K562 (cell line): ENCODE measurements around the gene ATP6V0D1. TPM values are rescaled to one million over a fixed set of nuclear protein-coding genes. Genes with fewer than 3 reads are reported as not detected.

Experiments used
- ARID4B ChIP-seq: sonication (generic); formaldehyde crosslinking; IDR thresholded peaks from 2 replicates; pipeline ENCODE4 v1.8.0; 2022; ENCODE audit warnings: mild to moderate bottlenecking, missing genetic modification reagents
- BHLHE40 ChIP-seq: IDR thresholded peaks from 2 replicates; pipeline ENCODE4 v1.6.1; 2011; ENCODE audit warnings: low read length, improper control_type of control experiment
- CEBPG ChIP-seq, 3 experiments: fragments of 200-800 bp in 1 of 3; sonication (Bioruptor generic) in 1 of 3; sonication (generic) in 1 of 3; formaldehyde crosslinking in 1 of 3; IDR thresholded peaks in 2 of 3; conservative IDR thresholded peaks in 1 of 3; 2 replicates each; pipeline versions ENCODE4 v1.6.1 to v1.8.0; 2016 to 2022; ENCODE audit warnings: missing compliant biosample characterization in 2 of 3, missing genetic modification characterization in 2 of 3, mild to moderate bottlenecking in 1 of 3, missing genetic modification reagents in 1 of 3
- E2F1 ChIP-seq: sonication (generic); formaldehyde crosslinking; IDR thresholded peaks from 2 replicates; pipeline ENCODE4 v1.8.1; 2023; ENCODE audit warnings: mild to moderate bottlenecking, missing genetic modification reagents, moderate library complexity
- ETS1 ChIP-seq: conservative IDR thresholded peaks from 2 replicates; pipeline ENCODE4 v1.6.1; 2011; ENCODE audit warnings: low read depth, mild to moderate bottlenecking, low read length; ENCODE audit not compliant: control insufficient read depth
- KDM5B ChIP-seq: fragments of 200-600 bp; sonication (generic); IDR thresholded peaks from 2 replicates; pipeline ENCODE4 v1.6.1; 2012; ENCODE audit warnings: low read depth, mild to moderate bottlenecking, moderate library complexity, low read length, control low read depth, inconsistent platforms; ENCODE audit not compliant: insufficient replicate concordance
- KLF6 ChIP-seq: fragments of 250-450 bp; sonication (Bioruptor Pico); IDR thresholded peaks from 2 replicates; pipeline ENCODE4 v1.4.0; 2020; ENCODE audit warnings: mild to moderate bottlenecking, moderate library complexity, borderline replicate concordance
- MECOM ChIP-seq: fragments of 250-450 bp; sonication (Bioruptor Pico); IDR thresholded peaks from 2 replicates; pipeline ENCODE4 v1.8.0; 2022; ENCODE audit warnings: inconsistent platforms
- PATZ1 ChIP-seq: fragments of 250-450 bp; sonication (Bioruptor Pico); IDR thresholded peaks from 2 replicates; pipeline ENCODE4 v1.5.0; 2020; ENCODE audit warnings: mild to moderate bottlenecking, borderline replicate concordance
- RCOR1 ChIP-seq, 2 experiments: IDR thresholded peaks; 2 replicates each; pipeline ENCODE4 v1.6.1; 2012; ENCODE audit warnings: low read depth in 2 of 2, low read length in 2 of 2, borderline replicate concordance in 1 of 2, improper control_type of control experiment in 1 of 2
- SRSF7 ChIP-seq: fragments of 200-400 bp; formaldehyde crosslinking; optimal IDR thresholded peaks from 2 replicates; pipeline ENCODE3; 2017; ENCODE audit warnings: mild to moderate bottlenecking, low read depth, low read length
- TAL1 ChIP-seq: fragments of 450-650 bp; IDR thresholded peaks from 2 replicates; pipeline ENCODE4 v1.6.1; 2016; ENCODE audit warnings: mild to moderate bottlenecking
- TRIM24 ChIP-seq, 2 experiments: fragments of 450-650 bp; IDR thresholded peaks; 2 replicates each; pipeline ENCODE4 v1.6.1; 2016
- ZBTB12 ChIP-seq: fragments of 250-450 bp; sonication (Bioruptor Pico); IDR thresholded peaks from 2 replicates; pipeline ENCODE4 v1.4.0; 2020
- ZNF561 ChIP-seq: fragments of 450-650 bp; formaldehyde crosslinking; conservative IDR thresholded peaks from 2 replicates; pipeline ENCODE4 v1.4.0; 2020; ENCODE audit warnings: mild to moderate bottlenecking, moderate library complexity
- ZSCAN32 ChIP-seq: fragments of 450-650 bp; formaldehyde crosslinking; IDR thresholded peaks from 2 replicates; pipeline ENCODE4 v1.4.0; 2020; ENCODE audit warnings: mild to moderate bottlenecking, moderate library complexity
- polyA plus RNA-seq, 8 experiments: library from polyadenylated mRNA; depleted of rRNA in 4 of 8; stranded (reverse) in 5 of 8; unstranded in 3 of 8; fragments of >200 nt; fragmentation: Nextera tagmentation in 2 of 8; fragmentation: Illumina TruSeq in 1 of 8; extraction: Ambion mirVana in 2 of 8; extraction: Trizol in 1 of 8; gene quantifications; 2 replicates each; pipeline versions ENCODE4 v1.2.1 to v1.2.3, GENCODE V29; 2011 to 2014; ENCODE audit warnings: inconsistent platforms in 1 of 8, missing spikeins in 1 of 8
- total RNA-seq, 7 experiments: library from RNA; depleted of rRNA in 6 of 7; stranded (reverse); fragments of >200 nt in 6 of 7; fragmentation: Illumina TruSeq in 2 of 7; extraction: Trizol in 2 of 7; gene quantifications; 2 replicates each; pipeline versions ENCODE4 v1.2.1 to v1.2.3, GENCODE V29; 2011 to 2021; ENCODE audit warnings: low replicate concordance in 1 of 7

Gene ATP6V0D1
- total and polyA plus RNA-seq, 9 of the 15 experiments (the other 6 are each of a cell fraction or from before 2014, with no cell fraction given) = 23.2 to 69.7 (median 45.6) TPM

- TF ChIP-seq ZBTB12 (CRISPR knock-in tag) (no peak), PATZ1 (no peak), ETS1 (no peak), ZSCAN32 (CRISPR knock-in tag) (no peak), SRSF7 (no peak), ARID4B (CRISPR knock-in tag) (peak; percentile 62), BHLHE40 (no peak), E2F1 (CRISPR knock-in tag) (no peak), KDM5B (peak; percentile 44), TRIM24 (IDR thresholded peaks at IDR 0.05) (no peak), CEBPG (CRISPR knock-in tag; IDR thresholded peaks at IDR 0.05) (no peak), CEBPG (tag; conservative IDR thresholded peaks at IDR 0.05 in 1 of 2, IDR thresholded peaks at IDR 0.05 in 1 of 2) (no peak), ZNF561 (CRISPR knock-in tag) (no peak), RCOR1 (IDR thresholded peaks at IDR 0.05; ENCODE audit: borderline replicate concordance in 1 of 2, low read depth in 2 of 2, low read length in 2 of 2) (peak in 1 of 2 experiments; percentile 40; a peak in 1 of 4 replicates), MECOM (no peak), KLF6 (CRISPR knock-in tag) (no peak), TAL1 (no peak)
Observed at GRCh38 chr16:67529582-67530012, 48.6 kb upstream of the ATP6V0D1 start (continued).
